ENCODE data around the gene ATP9A. TPM values are rescaled to one million over a fixed set of nuclear protein-coding genes. Genes with fewer than 3 reads are reported as not detected.

Gene ATP9A
- total and polyA plus RNA-seq, 10 of the 15 experiments (the other 5 are each of a cell fraction or from before 2014, with no cell fraction given): 0.03 to 0.81 (median 0.14) TPM

- RAD21 ChIA-PET (ENCODE audit: unreplicated experiment): no interaction called here
- intact Hi-C loops (cut with micrococcal nuclease; ENCODE audit: unreplicated experiment): no loop called here
- BruUV-seq (replicated peaks): no TSS peak
These were observed 22.1 kb upstream of the ATP9A start for GRCh38 chr20:51790256-51790655.

More at GRCh38 chr20:51790256-51790655, 22.1 kb upstream of the ATP9A start:
- no peaks in the 10 kb centered on the region for H3K36me3 ChIP-seq (ENCODE audit: control insufficient read depth in 2 of 2, insufficient read depth in 2 of 2, low read length in 1 of 2)
- WGBS (ENCODE audit: insufficient coverage, insufficient replicate concordance, low lambda C conversion rate, missing lambda C conversion rate): 58% methylated on average over 17 of the region's 17 CpGs
- H3K27ac ChIP-seq (ENCODE audit: control insufficient read depth, insufficient read depth): no peak overlapping the region
- ChIA-PET CTCF (interaction anchor here (1.0 kb wide), 1 partner anchor 10 kb away, joined by 3 read pairs; no protein-coding TSS in a partner anchor), SMC1A (ENCODE audit: uncharacterized antibody, unreplicated experiment) (no interaction called here), POLR2A (no interaction called here)
- H2AFZ ChIP-seq (ENCODE audit: control insufficient read depth, low read depth, low read length): no peak overlapping the region
- H3K4me3 ChIP-seq: no peak overlapping the region
- no peaks in the 10 kb centered on the region for H4K20me1 ChIP-seq (ENCODE audit: control insufficient read depth, insufficient read depth)
- H3K79me2 ChIP-seq (ENCODE audit: control insufficient read depth, insufficient read depth, low read length): no peaks in the 10 kb centered on the region
- H3K9me3 ChIP-seq (replicated peaks; ENCODE audit: control insufficient read depth, insufficient read depth, low read length): no peaks in the 10 kb centered on the region
- TF ChIP-seq FOXM1 (IDR thresholded peaks at IDR 0.05; ENCODE audit: low read depth, low read length) (no peak), ATF7 (IDR thresholded peaks at IDR 0.05; ENCODE audit: low read depth) (no peak), CHD2 (IDR thresholded peaks at IDR 0.05; ENCODE audit: borderline replicate concordance, low read depth, low read length) (no peak), POLR2AphosphoS2 (IDR thresholded peaks at IDR 0.05; ENCODE audit: low read depth, low read length) (no peak), ETV6 (conservative IDR thresholded peaks at IDR 0.05 in 1 of 2, IDR thresholded peaks at IDR 0.05 in 1 of 2; ENCODE audit: borderline replicate concordance in 1 of 2, low read depth in 1 of 2) (no peak), SMC3 (IDR thresholded peaks at IDR 0.05; ENCODE audit: borderline replicate concordance, low read length) (no peak), EP300 (IDR thresholded peaks at IDR 0.05; ENCODE audit: borderline replicate concordance in 1 of 2, control insufficient read depth in 1 of 2, low read depth in 2 of 2, low read length in 2 of 2) (no peak), NKRF (conservative IDR thresholded peaks at IDR 0.05) (no peak), MYC (IDR thresholded peaks at IDR 0.05; ENCODE audit: insufficient read depth, insufficient read length, insufficient replicate concordance, low read length, severe bottlenecking) (no peak)
- no peak overlapping the region for H3K4me2 ChIP-seq (ENCODE audit: control insufficient read depth, insufficient read depth)
- ATAC-seq: no peak
- DNase-seq (ENCODE audit: low read depth, low spot score): no peak
- no peak overlapping the region for H3K9ac ChIP-seq (ENCODE audit: control insufficient read depth, insufficient read depth, low read length)
- in situ Hi-C loops (cut with MboI): no loop called here
- no peak for FAIRE-seq
- H3K27me3 ChIP-seq (replicated peaks in 1 of 2; ENCODE audit: control insufficient read depth in 2 of 2, insufficient read depth in 2 of 2, low read length in 1 of 2): no peaks in the 10 kb centered on the region; a peak in 1 of 4 replicates
- H3K4me1 ChIP-seq (ENCODE audit: control insufficient read depth, insufficient read depth, low read length): no peaks in the 10 kb centered on the region

Data from GM12878 (cell line).